ENCODE measurements around the gene PPP4R3B. TPM values are rescaled to one million over a fixed set of nuclear protein-coding genes. Genes with fewer than 3 reads are reported as not detected.

PPP4R3B gene
- polyA plus RNA-seq, 1 of the 3 experiments (the other 2 are of a cell fraction) = 9.3 TPM

DNA sequence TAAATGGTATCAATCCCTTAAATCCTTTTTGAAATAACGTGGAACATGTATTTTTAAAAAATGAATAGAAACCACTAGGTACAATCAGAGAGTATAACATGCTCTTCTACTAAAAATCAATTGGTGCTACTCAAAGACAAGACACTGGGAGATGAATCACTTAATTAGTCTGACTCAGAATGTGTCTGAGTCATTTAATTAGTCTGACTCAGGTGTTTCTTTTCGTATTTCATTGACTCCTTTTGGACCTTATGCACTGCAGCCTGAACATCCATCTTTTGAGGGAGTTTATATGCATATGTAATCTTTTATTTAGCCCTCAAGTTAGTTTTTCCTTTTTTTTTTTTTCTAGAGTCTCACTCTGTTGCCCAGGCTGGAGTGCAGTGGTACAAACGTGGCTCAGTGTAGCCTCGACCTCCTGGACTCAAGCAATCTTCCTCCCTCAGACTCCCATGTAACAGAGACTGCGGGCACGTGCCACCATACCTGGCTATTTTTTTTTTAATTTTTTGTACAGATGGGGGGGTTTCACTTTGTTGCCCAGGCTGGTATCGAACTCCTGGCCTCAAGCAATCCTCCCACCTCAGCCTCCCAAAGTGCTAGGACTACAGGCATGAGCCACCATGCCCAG lies 26.5 kb downstream of the PPP4R3B start:
- Histone ChIP-seq H3K36me3 (replicated peaks in 1 of 2; ENCODE audit: control insufficient read depth in 1 of 2, insufficient read depth in 2 of 2, low read length in 1 of 2) (peaks cover 6 to 23% of the 10 kb centered on the region in 2 experiments), H3K9me3 (no peaks in the 10 kb centered on the region), H3K27me3 (ENCODE audit: insufficient read depth) (no peaks in the 10 kb centered on the region), H3F3A (replicated peaks; ENCODE audit: insufficient read depth) (peaks cover 11% of the 10 kb centered on the region), H3K4me3 (ENCODE audit: low read depth in 2 of 2, low read length in 1 of 2) (no peak overlapping the region), H3K9me2 (no peaks in the 10 kb centered on the region), H2AFZ (ENCODE audit: low read depth) (no peak overlapping the region), H3K4me1 (ENCODE audit: control insufficient read depth in 1 of 2, insufficient read depth in 2 of 2, low read depth in 1 of 2, low read length in 1 of 2) (peaks cover 0 to 3% of the 10 kb centered on the region in 2 experiments; a peak in 2 of 4 replicates), H3K27ac (ENCODE audit: low read depth in 2 of 2, low read length in 1 of 2) (peak overlapping the region in 1 of 2 experiments; percentile 17; a peak in 1 of 4 replicates), H4K20me1 (ENCODE audit: insufficient read depth) (no peaks in the 10 kb centered on the region), H3K9ac (no peak overlapping the region), H3K79me2 (ENCODE audit: insufficient read depth) (peaks cover 47% of the 10 kb centered on the region), H3K4me2 (no peak overlapping the region)
- 61% methylated on average over 7 of the region's 7 CpGs for WGBS (ENCODE audit: low lambda C conversion rate)
- ChIA-PET POLR2A (no interaction called here), CTCF (interaction anchor here (0.8 kb wide), 2 partner anchors 12 to 20 kb away, joined by 3 read pairs; no protein-coding TSS in a partner anchor)
- TF ChIP-seq FOXM1 (IDR thresholded peaks at IDR 0.05; ENCODE audit: low read depth) (no peak), JUND (IDR thresholded peaks at IDR 0.05) (peak; percentile 81), FOSL2 (IDR thresholded peaks at IDR 0.05; ENCODE audit: borderline replicate concordance, low read depth) (peak; percentile 91), SIN3A (IDR thresholded peaks at IDR 0.05; ENCODE audit: borderline replicate concordance, low read depth, low read length) (no peak), EP300 (IDR thresholded peaks at IDR 0.05; ENCODE audit: borderline replicate concordance in 1 of 2, low read depth in 1 of 2, low read length in 1 of 2) (no peak), TCF12 (IDR thresholded peaks at IDR 0.05) (0 out of 2 replicates have a peak, but pooled peaks have one; percentile 5)
- DNase-seq = no peak

- Histone ChIP-seq H4K20me1 (ENCODE audit: insufficient read depth) (no peaks in the 10 kb centered on the region), H2AFZ (ENCODE audit: low read depth) (peak overlapping the region; percentile 59; the same call in 1 of the 2 replicates), H3K79me2 (ENCODE audit: insufficient read depth) (peaks cover 63% of the 10 kb centered on the region), H3K9me3 (no peaks in the 10 kb centered on the region), H3K4me2 (peak overlapping the region; percentile 36), H3F3A (replicated peaks; ENCODE audit: insufficient read depth) (peaks cover 19% of the 10 kb centered on the region), H3K4me3 (ENCODE audit: low read depth in 2 of 2, low read length in 1 of 2) (peak overlapping the region in 1 of 2 experiments; percentile 24; a peak in 1 of 4 replicates), H3K9me2 (no peaks in the 10 kb centered on the region), H3K4me1 (ENCODE audit: control insufficient read depth in 1 of 2, insufficient read depth in 2 of 2, low read depth in 1 of 2, low read length in 1 of 2) (peaks cover 0 to 24% of the 10 kb centered on the region in 2 experiments; a peak in 2 of 4 replicates), H3K27ac (ENCODE audit: low read depth in 2 of 2, low read length in 1 of 2) (peak overlapping the region; percentile 47 to 93; a peak in 3 of 4 replicates), H3K9ac (peak overlapping the region; percentile 52; the same call in 1 of the 2 replicates), H3K27me3 (ENCODE audit: insufficient read depth) (no peaks in the 10 kb centered on the region), H3K36me3 (replicated peaks in 1 of 2; ENCODE audit: control insufficient read depth in 1 of 2, insufficient read depth in 2 of 2, low read length in 1 of 2) (peaks cover 34 to 53% of the 10 kb centered on the region in 2 experiments)
- ChIA-PET CTCF (no interaction called here), POLR2A (no interaction called here)
- TF ChIP-seq CHD2 (IDR thresholded peaks at IDR 0.05; ENCODE audit: low read length, partially characterized antibody) (no peak), ELF1 (IDR thresholded peaks at IDR 0.05) (no peak), FOSL2 (IDR thresholded peaks at IDR 0.05; ENCODE audit: borderline replicate concordance, low read depth) (peak; percentile 51; the same call in 1 of the 2 replicates), TCF12 (IDR thresholded peaks at IDR 0.05) (0 out of 2 replicates have a peak, but pooled peaks have one; percentile 35), NFIC (IDR thresholded peaks at IDR 0.05; ENCODE audit: borderline replicate concordance) (no peak), USF2 (IDR thresholded peaks at IDR 0.05; ENCODE audit: borderline replicate concordance, low read depth, low read length) (no peak), TAF1 (IDR thresholded peaks at IDR 0.05; ENCODE audit: borderline replicate concordance, low read depth, low read length) (no peak), RCOR1 (IDR thresholded peaks at IDR 0.05; ENCODE audit: low read length) (no peak), JUND (IDR thresholded peaks at IDR 0.05) (peak; percentile 44; the same call in 1 of the 2 replicates), POLR2AphosphoS5 (IDR thresholded peaks at IDR 0.05; ENCODE audit: low read depth, low read length) (no peak; the same call in 1 of the 2 replicates), MAX (IDR thresholded peaks at IDR 0.05; ENCODE audit: low read depth) (peak; percentile 48; the same call in 1 of the 2 replicates)
- no peak for DNase-seq
- 38% methylated on average over 2 of the region's 2 CpGs for WGBS (ENCODE audit: low lambda C conversion rate)
Measured at GRCh38 chr2:55585451-55586080, 31.9 kb downstream of the PPP4R3B start.
